Measurements from ENCODE around the gene EML6. TPM values are rescaled to one million over a fixed set of nuclear protein-coding genes. Genes with fewer than 3 reads are reported as not detected.
A peak's percentile ranks its signal among the peaks of the same experiment; 100 is the strongest.

EML6 gene
- total and polyA plus RNA-seq, 2 of the 8 experiments (the other 6 are each of a cell fraction or from before 2014, with no cell fraction given), result 1.2 to 1.6 TPM

- no peak overlapping the region for H3K18ac ChIP-seq (ENCODE audit: extremely low read depth, low read length)
- FAIRE-seq, result no peak
- no peaks in the 10 kb centered on the region for H3K36me3 ChIP-seq (ENCODE audit: control insufficient read depth in 2 of 4, insufficient read depth in 4 of 4, low read length in 3 of 4)
- no peak overlapping the region for H3K9ac ChIP-seq (replicated peaks in 1 of 4; ENCODE audit: extremely low read depth in 1 of 4, low read depth in 3 of 4, low read length in 3 of 4)
- H3K79me2 ChIP-seq (ENCODE audit: control insufficient read depth in 1 of 2, insufficient read depth in 2 of 2, low read length in 2 of 2), result peaks cover 18 to 96% of the 10 kb centered on the region in 2 experiments
- H3K23me2 ChIP-seq (ENCODE audit: low read depth, low read length), result no peaks in the 10 kb centered on the region
- H3K4me1 ChIP-seq (replicated peaks in 1 of 4; ENCODE audit: control insufficient read depth in 3 of 4, insufficient read depth in 4 of 4, low read length in 3 of 4), result no peaks in the 10 kb centered on the region; a peak in 2 of 7 replicates
- no peaks in the 10 kb centered on the region for H3K27me3 ChIP-seq (replicated peaks in 1 of 4; ENCODE audit: control insufficient read depth in 3 of 4, extremely low read depth in 1 of 4, insufficient read depth in 3 of 4, low read length in 3 of 4)
- peaks cover 14 to 16% of the 10 kb centered on the region in 2 experiments for H4K20me1 ChIP-seq (replicated peaks in 1 of 2; ENCODE audit: control insufficient read depth in 1 of 2, insufficient read depth in 2 of 2, low read length in 2 of 2)
- no peak overlapping the region for H3K4me3 ChIP-seq (ENCODE audit: extremely low read depth in 1 of 4, insufficient read depth in 2 of 4, low read depth in 3 of 4, low read length in 4 of 4)
- H3K9me3 ChIP-seq (ENCODE audit: insufficient read depth in 2 of 2, low read depth in 1 of 2, low read length in 1 of 2), result no peaks in the 10 kb centered on the region
- no peak overlapping the region for H2BK120ac ChIP-seq (replicated peaks; ENCODE audit: low read depth, low read length)
- H2BK5ac ChIP-seq (ENCODE audit: low read depth, low read length), result no peak overlapping the region
- no peak overlapping the region for H4K5ac ChIP-seq (ENCODE audit: insufficient read length, low read depth, low read length)
- DNase-seq (ENCODE audit: low read depth in 1 of 2, low spot score in 2 of 2), result no peak
- no peak overlapping the region for H2AFZ ChIP-seq (ENCODE audit: low read length)
- no peak overlapping the region for H3K4ac ChIP-seq (replicated peaks; ENCODE audit: insufficient read length, low read depth, low read length)
- ChIA-PET CTCF (ENCODE audit: partially characterized antibody) (interaction anchor here (0.6 to 1.6 kb wide), 3 partner anchors 21 to 173 kb away, joined by 3 to 6 read pairs (median 5); no protein-coding TSS in a partner anchor), POLR2A (ENCODE audit: partially characterized antibody) (interaction anchor here (0.7 kb wide), 1 partner anchor 78 kb away, joined by 3 read pairs; no protein-coding TSS in a partner anchor)
- H2AK5ac ChIP-seq (ENCODE audit: low read depth, low read length), result no peak overlapping the region
- no peak overlapping the region for H3K56ac ChIP-seq (replicated peaks; ENCODE audit: insufficient read length, low read depth, low read length)
- H2BK20ac ChIP-seq (ENCODE audit: low read length), result no peak overlapping the region
- no peak overlapping the region for H2BK12ac ChIP-seq (ENCODE audit: low read depth, low read length)
- no peak overlapping the region for H2BK15ac ChIP-seq (ENCODE audit: low read length)
- H3K4me2 ChIP-seq (ENCODE audit: insufficient read depth in 1 of 2, low read depth in 2 of 2, low read length in 2 of 2), result no peak overlapping the region
- WGBS, 2 experiments (ENCODE audit: extremely low coverage in 1 of 2, insufficient coverage in 1 of 2, insufficient read length in 1 of 2, insufficient replicate concordance in 2 of 2, low coverage in 1 of 2, low lambda C conversion rate in 2 of 2, missing lambda C conversion rate in 1 of 2), result 89% methylated on average over 3 of the region's 3 CpGs; no CpG with 5 or more reads in 1 of the 2 experiments
- no peak overlapping the region for H4K8ac ChIP-seq (ENCODE audit: extremely low read depth, insufficient read depth, low read length)
- peaks cover 3% of the 10 kb centered on the region; the same call in 1 of the 2 replicates for H3K79me1 ChIP-seq (ENCODE audit: low read depth, low read length)
- no peak overlapping the region for H3K27ac ChIP-seq (ENCODE audit: low read depth, low read length)
- peak overlapping the region; percentile 9 for H3K23ac ChIP-seq (ENCODE audit: insufficient read length)
- no peak overlapping the region for H3K14ac ChIP-seq (ENCODE audit: insufficient read length)
- TF ChIP-seq NANOG (IDR thresholded peaks at IDR 0.05; ENCODE audit: insufficient read depth, low read depth, low read length, poor library complexity, severe bottlenecking) (no peak), USF2 (IDR thresholded peaks at IDR 0.05; ENCODE audit: low read length) (no peak), SRF (IDR thresholded peaks at IDR 0.05; ENCODE audit: low read depth, low read length) (no peak), EZH2 (IDR thresholded peaks at IDR 0.05; ENCODE audit: low read depth, low read length, severe bottlenecking) (no peak), SUZ12 (IDR thresholded peaks at IDR 0.05; ENCODE audit: low read length) (no peak), HDAC6 (IDR thresholded peaks at IDR 0.05; ENCODE audit: low read depth, low read length) (no peak), CREB1 (IDR thresholded peaks at IDR 0.05) (no peak), SP1 (IDR thresholded peaks at IDR 0.05; ENCODE audit: low read depth, low read length) (no peak)
- H4K91ac ChIP-seq (replicated peaks; ENCODE audit: insufficient read length, low read length), result no peak overlapping the region
These were observed 272.1 kb downstream of the EML6 start for GRCh38 chr2:54995553-54995952.
